Ovary (tissue), 9 donors: Measurements from ENCODE around the gene ARHGAP44. TPM values are rescaled to one million over a fixed set of nuclear protein-coding genes. Genes with fewer than 3 reads are reported as not detected.

Experiments
- DNase-seq, 5 donors: peaks; one replicate each; pipeline ENCODE4 v3.0.0-alpha.2; 2019 to 2020
- H3K27ac ChIP-seq, 2 donors: fragments of 200-600 bp; one replicate each; pipeline versions ENCODE4 v1.5.1 to v1.8.0; 2019 to 2022
- H3K27me3 ChIP-seq: fragments of 200-600 bp; one replicate; pipeline ENCODE4 v1.8.0; 2022
- H3K36me3 ChIP-seq: fragments of 200-600 bp; sonication (generic); one replicate; pipeline ENCODE4 v1.5.1; 2019
- H3K4me1 ChIP-seq: one replicate; pipeline ENCODE4 v1.8.1; 2013; ENCODE audit warnings: mild to moderate bottlenecking, moderate library complexity; ENCODE audit not compliant: insufficient read depth
- H3K4me3 ChIP-seq: fragments of 200-600 bp; sonication (generic); one replicate; pipeline ENCODE4 v1.5.1; 2017
- H3K9me3 ChIP-seq, 2 donors: fragments of 200-600 bp in 1 of 2; sonication (generic) in 1 of 2; one replicate each; pipeline versions ENCODE4 v1.5.1 to v1.8.1; 2013 to 2019; ENCODE audit warnings: mild to moderate bottlenecking in 1 of 2, moderate library complexity in 1 of 2
- CTCF ChIP-seq, 3 donors: fragments of 450-650 bp in 2 of 3; fragments of 200-600 bp in 1 of 3; IDR thresholded peaks; one replicate each; pipeline versions ENCODE4 v1.5.1 to v1.8.0; 2016 to 2022; ENCODE audit warnings: antibody characterized with exemption in 3 of 3, mild to moderate bottlenecking in 1 of 3
- EP300 ChIP-seq: sonication (generic); formaldehyde crosslinking; IDR thresholded peaks from one replicate; pipeline ENCODE4 v1.6.1; 2017; ENCODE audit warnings: antibody characterized with exemption
- POLR2A ChIP-seq: fragments of 450-650 bp; IDR thresholded peaks from one replicate; pipeline ENCODE4 v1.6.1; 2017; ENCODE audit warnings: antibody characterized with exemption, mild to moderate bottlenecking, moderate library complexity
- WGBS, 3 donors: extraction: QIAGEN DNeasy Blood & Tissue Kit in 1 of 3; methylation state at CpG; one replicate each; pipeline versions ENCODE4 v1.1.5 to v1.1.7; 2013 to 2017; 5-methylcytosine and 5-hydroxymethylcytosine counted together
- intact Hi-C, 4 donors: fragments of 100-400 bp; cut with DNase I; formaldehyde crosslinking; loops; one replicate each; pipeline versions ENCODE4 v1.11.0 to v1.15.1; 2022 to 2023
- polyA plus RNA-seq, 2 donors: library from polyadenylated mRNA; stranded (reverse); fragments of 200-250 nt in 1 of 2; fragments of 350-450 nt in 1 of 2; fragmentation: Illumina TruSeq in 1 of 2; extraction: RNeasy Lipid Tissue Mini Kit (QIAGEN cat#74804) in 1 of 2; gene quantifications; one replicate each; pipeline ENCODE4 v1.2.3, GENCODE V29; 2013 to 2014
- total RNA-seq, 7 donors: library from RNA; depleted of rRNA in 2 of 7; stranded (reverse); fragments of >200 nt in 2 of 7; fragmentation: NEBNext Ultra II Directional in 3 of 7; extraction: Animal tissue kit (Norgen Biotek cat#: 25700) in 3 of 7; gene quantifications; one replicate each; pipeline versions ENCODE4 v1.1.0 to v1.2.4, GENCODE V29; 2016 to 2023
- donor health status: DM: no; HTN: no; CAD: no; lungs with moderate emphysema.
- donor health status: DM: no; HTN: no; CAD: no.
- donor health status: Bipolar disorder and iron deficiency.
- donor health status: DM: yes; HTN: yes; CAD: no.
- donor health status: DM: no; HTN: no; CAD: no.
- donor health status: DM: yes; HTN: yes; CAD: no.

ARHGAP44 gene
- total and polyA plus RNA-seq, 9 donors, result 6.8 to 16.5 (median 9.9) TPM

GRCh38 chr17:12993631-12994030 is 204.3 kb downstream of the ARHGAP44 start:
- DNase-seq, result no peak
- no peak for TF ChIP-seq EP300
- no peak for TF ChIP-seq CTCF (IDR thresholded peaks at IDR 0.05)
- TF ChIP-seq POLR2A, result no peak
- Histone ChIP-seq H3K4me1 (no peaks in the 10 kb centered on the region), H3K27me3 (no peaks in the 10 kb centered on the region), H3K9me3 (no peaks in the 10 kb centered on the region), H3K27ac (no peak overlapping the region), H3K4me3 (no peak overlapping the region), H3K36me3 (no peaks in the 10 kb centered on the region)
- 87 to 94% (median 89%) methylated on average over 14 of the region's 14 CpGs for WGBS, 3 donors
- intact Hi-C loops, result no loop called here

GRCh38 chr17:12994341-12995074 is 205.2 kb downstream of the ARHGAP44 start:
- no peaks in the 10 kb centered on the region for H3K9me3 ChIP-seq
- H3K36me3 ChIP-seq, result no peaks in the 10 kb centered on the region
- DNase-seq, result no peak
- WGBS, 3 donors, result 84 to 89% (median 87%) methylated on average over 19 of the region's 19 CpGs
- H3K4me1 ChIP-seq, result no peaks in the 10 kb centered on the region
- TF ChIP-seq EP300, result no peak
- no peak for TF ChIP-seq POLR2A
- TF ChIP-seq CTCF (IDR thresholded peaks at IDR 0.05), result no peak
- no peaks in the 10 kb centered on the region for H3K27me3 ChIP-seq
- intact Hi-C loops, result no loop called here
- no peak overlapping the region for H3K4me3 ChIP-seq
- no peak overlapping the region for H3K27ac ChIP-seq

GRCh38 chr17:12995106-12995895 is 206.0 kb downstream of the ARHGAP44 start:
- Histone ChIP-seq H3K9me3 (no peaks in the 10 kb centered on the region), H3K27ac (no peak overlapping the region), H3K27me3 (no peaks in the 10 kb centered on the region), H3K4me1 (no peaks in the 10 kb centered on the region), H3K4me3 (no peak overlapping the region), H3K36me3 (no peaks in the 10 kb centered on the region)
- intact Hi-C loops, result no loop called here
- DNase-seq, result no peak
- TF ChIP-seq EP300 (no peak), CTCF (IDR thresholded peaks at IDR 0.05) (no peak), POLR2A (no peak)
- WGBS, 3 donors, result 90 to 93% (median 92%) methylated on average over 11 of the region's 11 CpGs

GRCh38 chr17:12995896-12996295 is 206.6 kb downstream of the ARHGAP44 start:
- DNase-seq, result no peak
- Histone ChIP-seq H3K27ac (no peak overlapping the region), H3K4me1 (no peaks in the 10 kb centered on the region), H3K27me3 (no peaks in the 10 kb centered on the region), H3K4me3 (no peak overlapping the region), H3K9me3 (no peaks in the 10 kb centered on the region), H3K36me3 (no peaks in the 10 kb centered on the region)
- TF ChIP-seq EP300 (no peak), CTCF (IDR thresholded peaks at IDR 0.05) (no peak), POLR2A (no peak)
- 93 to 96% (median 94%) methylated on average over 19 of the region's 19 CpGs for WGBS, 3 donors
- intact Hi-C loops, result no loop called here
